ENCODE data around the gene EPB41L4B. TPM values are rescaled to one million over a fixed set of nuclear protein-coding genes. Genes with fewer than 3 reads are reported as not detected.

The EPB41L4B gene
- total and polyA plus RNA-seq, 2 of the 13 experiments (the other 11 are each of a cell fraction or from before 2014, with no cell fraction given) = 17.6 to 22.1 TPM

DNA sequence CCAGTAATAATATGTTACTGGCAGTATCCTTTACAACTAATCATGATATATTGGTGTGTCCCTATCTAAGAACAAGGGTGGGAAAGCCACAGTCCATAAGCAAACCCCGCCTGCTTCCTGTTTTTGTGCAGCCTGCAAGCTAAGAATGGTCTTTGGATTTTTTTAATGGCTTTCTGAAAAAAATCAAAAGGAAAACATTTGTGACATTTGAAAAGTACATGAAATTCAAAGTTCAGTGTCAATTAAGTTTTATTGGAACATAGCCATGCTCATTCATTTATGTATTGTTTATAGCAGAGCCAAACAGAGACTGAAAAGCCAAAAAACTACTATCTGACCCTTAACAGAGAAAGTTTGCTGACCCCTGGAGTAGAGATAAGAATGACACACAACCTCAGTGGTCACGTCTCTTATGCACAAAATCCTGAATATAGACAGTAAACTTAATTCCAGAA lies 188.3 kb downstream of the EPB41L4B start (continued):
- TF ChIP-seq, protein P1, sequence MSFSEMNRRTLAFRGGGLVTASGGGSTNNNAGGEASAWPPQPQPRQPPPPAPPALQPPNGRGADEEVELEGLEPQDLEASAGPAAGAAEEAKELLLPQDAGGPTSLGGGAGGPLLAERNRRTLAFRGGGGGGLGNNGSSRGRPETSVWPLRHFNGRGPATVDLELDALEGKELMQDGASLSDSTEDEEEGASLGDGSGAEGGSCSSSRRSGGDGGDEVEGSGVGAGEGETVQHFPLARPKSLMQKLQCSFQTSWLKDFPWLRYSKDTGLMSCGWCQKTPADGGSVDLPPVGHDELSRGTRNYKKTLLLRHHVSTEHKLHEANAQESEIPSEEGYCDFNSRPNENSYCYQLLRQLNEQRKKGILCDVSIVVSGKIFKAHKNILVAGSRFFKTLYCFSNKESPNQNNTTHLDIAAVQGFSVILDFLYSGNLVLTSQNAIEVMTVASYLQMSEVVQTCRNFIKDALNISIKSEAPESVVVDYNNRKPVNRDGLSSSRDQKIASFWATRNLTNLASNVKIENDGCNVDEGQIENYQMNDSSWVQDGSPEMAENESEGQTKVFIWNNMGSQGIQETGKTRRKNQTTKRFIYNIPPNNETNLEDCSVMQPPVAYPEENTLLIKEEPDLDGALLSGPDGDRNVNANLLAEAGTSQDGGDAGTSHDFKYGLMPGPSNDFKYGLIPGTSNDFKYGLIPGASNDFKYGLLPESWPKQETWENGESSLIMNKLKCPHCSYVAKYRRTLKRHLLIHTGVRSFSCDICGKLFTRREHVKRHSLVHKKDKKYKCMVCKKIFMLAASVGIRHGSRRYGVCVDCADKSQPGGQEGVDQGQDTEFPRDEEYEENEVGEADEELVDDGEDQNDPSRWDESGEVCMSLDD (CRISPR knock-in tag; IDR thresholded peaks at IDR 0.05; ENCODE audit: borderline replicate concordance) = no peak
- TF ChIP-seq NFE2 (CRISPR knock-in tag; IDR thresholded peaks at IDR 0.05) (no peak), STAG1 (CRISPR knock-in tag; IDR thresholded peaks at IDR 0.05) (peak; percentile 49), NR2F2 (IDR thresholded peaks at IDR 0.05; ENCODE audit: borderline replicate concordance, low read depth) (0 out of 2 replicates have a peak, but pooled peaks have one; percentile 23), FOXK1 (CRISPR knock-in tag; IDR thresholded peaks at IDR 0.05; ENCODE audit: borderline replicate concordance, low read depth) (no peak), ZNF660 (CRISPR knock-in tag; IDR thresholded peaks at IDR 0.05; ENCODE audit: borderline replicate concordance, low read depth) (no peak)
- TF ChIP-seq, protein P2, sequence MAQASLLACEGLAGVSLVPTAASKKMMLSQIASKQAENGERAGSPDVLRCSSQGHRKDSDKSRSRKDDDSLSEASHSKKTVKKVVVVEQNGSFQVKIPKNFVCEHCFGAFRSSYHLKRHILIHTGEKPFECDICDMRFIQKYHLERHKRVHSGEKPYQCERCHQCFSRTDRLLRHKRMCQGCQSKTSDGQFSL (CRISPR knock-in tag; IDR thresholded peaks at IDR 0.05) = no peak

DNA sequence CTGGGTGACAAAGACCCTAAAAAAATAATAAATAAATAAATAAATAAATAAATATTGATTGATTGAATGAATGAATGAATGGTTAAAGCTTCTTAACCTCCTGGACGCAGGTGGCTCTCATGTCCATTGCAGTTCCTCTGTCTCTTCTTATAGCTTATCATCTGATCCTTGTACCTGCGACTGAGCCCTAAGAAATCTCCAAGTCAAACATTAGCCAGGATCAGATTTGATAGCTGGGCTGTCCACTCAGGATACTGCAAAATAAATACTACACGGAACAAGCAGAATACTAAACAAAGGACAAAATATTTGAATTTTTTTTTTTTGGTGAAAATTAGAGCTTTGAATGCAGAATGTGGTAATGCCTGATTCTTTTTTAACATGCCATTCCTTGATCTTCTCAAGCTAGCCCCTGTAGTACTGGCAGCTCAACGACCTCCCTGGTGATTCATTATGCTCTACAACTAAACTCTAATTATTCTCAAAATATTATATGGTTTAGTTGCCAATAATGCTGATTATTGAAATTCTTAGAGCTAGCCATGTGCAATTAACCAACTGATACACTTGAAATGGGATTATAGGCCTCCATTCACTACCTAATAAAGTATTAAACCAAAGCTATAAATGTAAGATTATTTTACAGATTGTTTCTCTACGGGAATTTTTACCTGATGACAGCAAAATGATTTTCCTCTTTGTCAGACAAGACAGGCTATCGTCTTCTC lies 191.2 kb downstream of the EPB41L4B start:
- intact Hi-C loops (cut with micrococcal nuclease; ENCODE audit: unreplicated experiment) (no loop called here), in situ Hi-C loops (cut with HindIII; ENCODE audit: extremely low pct_ligation_motif_present, low pct_unique_long_range_greater_than_20kb) (no loop called here)
- 21% methylated on average over 6 of the region's 6 CpGs for WGBS (ENCODE audit: low lambda C conversion rate)
- H3K27ac ChIP-seq (ENCODE audit: extremely low read length, insufficient read depth, low read length) = no peak overlapping the region
- no peaks in the 10 kb centered on the region for H3K27me3 ChIP-seq (ENCODE audit: control insufficient read depth in 1 of 2, insufficient read depth in 2 of 2, low read length in 2 of 2)
- ChIA-PET CTCF (ENCODE audit: low intra/inter-chr PET ratio, low total read pairs) (no interaction called here), POLR2A (interaction anchor here (2.8 kb wide), 1 partner anchor 10 kb away, joined by 10 read pairs; the partner anchor contains the start of gene TMEM245)
- no peak overlapping the region for H3K9ac ChIP-seq (ENCODE audit: insufficient read depth, low read depth, low read length)
- BruUV-seq (replicated peaks) = no TSS peak
- H3K4me2 ChIP-seq (ENCODE audit: low read depth, low read length) = peak overlapping the region; percentile 56
- DNase-seq (ENCODE audit: low spot score) = peak; percentile 28
- no peaks in the 10 kb centered on the region for H3K36me3 ChIP-seq (replicated peaks in 1 of 2; ENCODE audit: control insufficient read depth in 1 of 2, insufficient read depth in 2 of 2, low read length in 2 of 2)
- ATAC-seq = peak; percentile 52; the same call in 2 of the 3 replicates
- H3K9me3 ChIP-seq (ENCODE audit: low read length) = no peaks in the 10 kb centered on the region
- no peaks in the 10 kb centered on the region for H3K79me2 ChIP-seq (ENCODE audit: insufficient read depth, low read length)
- no peak overlapping the region for H2AFZ ChIP-seq (ENCODE audit: low read length)
- peak overlapping the region in 1 of 3 experiments; percentile 24; a peak in 1 of 6 replicates for H3K4me3 ChIP-seq (replicated peaks in 1 of 3; ENCODE audit: insufficient read depth in 1 of 3, low read depth in 2 of 3, low read length in 3 of 3)
- peak; percentile 63 for FAIRE-seq
- H4K20me1 ChIP-seq (ENCODE audit: insufficient read depth, low read length) = no peaks in the 10 kb centered on the region
- peaks cover 76% of the 10 kb centered on the region for H3K4me1 ChIP-seq (ENCODE audit: insufficient read depth, low read length)
- TF ChIP-seq, protein P3, sequence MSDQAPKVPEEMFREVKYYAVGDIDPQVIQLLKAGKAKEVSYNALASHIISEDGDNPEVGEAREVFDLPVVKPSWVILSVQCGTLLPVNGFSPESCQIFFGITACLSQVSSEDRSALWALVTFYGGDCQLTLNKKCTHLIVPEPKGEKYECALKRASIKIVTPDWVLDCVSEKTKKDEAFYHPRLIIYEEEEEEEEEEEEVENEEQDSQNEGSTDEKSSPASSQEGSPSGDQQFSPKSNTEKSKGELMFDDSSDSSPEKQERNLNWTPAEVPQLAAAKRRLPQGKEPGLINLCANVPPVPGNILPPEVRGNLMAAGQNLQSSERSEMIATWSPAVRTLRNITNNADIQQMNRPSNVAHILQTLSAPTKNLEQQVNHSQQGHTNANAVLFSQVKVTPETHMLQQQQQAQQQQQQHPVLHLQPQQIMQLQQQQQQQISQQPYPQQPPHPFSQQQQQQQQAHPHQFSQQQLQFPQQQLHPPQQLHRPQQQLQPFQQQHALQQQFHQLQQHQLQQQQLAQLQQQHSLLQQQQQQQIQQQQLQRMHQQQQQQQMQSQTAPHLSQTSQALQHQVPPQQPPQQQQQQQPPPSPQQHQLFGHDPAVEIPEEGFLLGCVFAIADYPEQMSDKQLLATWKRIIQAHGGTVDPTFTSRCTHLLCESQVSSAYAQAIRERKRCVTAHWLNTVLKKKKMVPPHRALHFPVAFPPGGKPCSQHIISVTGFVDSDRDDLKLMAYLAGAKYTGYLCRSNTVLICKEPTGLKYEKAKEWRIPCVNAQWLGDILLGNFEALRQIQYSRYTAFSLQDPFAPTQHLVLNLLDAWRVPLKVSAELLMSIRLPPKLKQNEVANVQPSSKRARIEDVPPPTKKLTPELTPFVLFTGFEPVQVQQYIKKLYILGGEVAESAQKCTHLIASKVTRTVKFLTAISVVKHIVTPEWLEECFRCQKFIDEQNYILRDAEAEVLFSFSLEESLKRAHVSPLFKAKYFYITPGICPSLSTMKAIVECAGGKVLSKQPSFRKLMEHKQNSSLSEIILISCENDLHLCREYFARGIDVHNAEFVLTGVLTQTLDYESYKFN (CRISPR knock-in tag; conservative IDR thresholded peaks at IDR 0.05) = 0 out of 2 replicates have a peak, but pooled peaks have one; percentile 51
- TF ChIP-seq HNF4A (CRISPR knock-in tag; IDR thresholded peaks at IDR 0.05) (peak; percentile 37; the same call in 1 of the 2 replicates), ZBTB38 (CRISPR knock-in tag; IDR thresholded peaks at IDR 0.05) (no peak), ZNF235 (CRISPR knock-in tag; IDR thresholded peaks at IDR 0.05; ENCODE audit: borderline replicate concordance) (no peak), CBX1 (IDR thresholded peaks at IDR 0.05; ENCODE audit: low read depth) (no peak), NBN (conservative IDR thresholded peaks at IDR 0.05) (no peak), MAFF (IDR thresholded peaks at IDR 0.05; ENCODE audit: low read depth, low read length) (peak; percentile 25; the same call in 1 of the 2 replicates), HDAC6 (IDR thresholded peaks at IDR 0.05; ENCODE audit: low read depth, low read length) (no peak), ZNF550 (CRISPR knock-in tag; IDR thresholded peaks at IDR 0.05; ENCODE audit: borderline replicate concordance) (no peak), ZNF12 (CRISPR knock-in tag; IDR thresholded peaks at IDR 0.05) (0 out of 2 replicates have a peak, but pooled peaks have one; percentile 22)

Data from HepG2 (cell line).